H9 (cell line): ENCODE data around the gene ATP12A. TPM values are rescaled to one million over a fixed set of nuclear protein-coding genes. Genes with fewer than 3 reads are reported as not detected.

Experiments used
- DNase-seq: peaks from one replicate; pipeline ENCODE4 v3.0.0-alpha.2; 2017
- H2AFZ ChIP-seq: one replicate; pipeline ENCODE4 v1.6.1; 2013; ENCODE audit warnings: mild to moderate bottlenecking, low read length, control low read depth, moderate library complexity
- H2AK5ac ChIP-seq: 2 replicates; pipeline ENCODE4 v1.6.1; 2013; ENCODE audit warnings: low read length, control low read depth, mixed read lengths; ENCODE audit not compliant: insufficient read length
- H2BK120ac ChIP-seq: one replicate; pipeline ENCODE4 v1.6.1; 2013; ENCODE audit warnings: low read depth, mild to moderate bottlenecking, low read length, control low read depth, inconsistent platforms; ENCODE audit not compliant: poor library complexity, severe bottlenecking
- H2BK12ac ChIP-seq: 2 replicates; pipeline ENCODE4 v1.6.1; 2013; ENCODE audit warnings: low read length, control low read depth, mixed read lengths, low read depth; ENCODE audit not compliant: insufficient read length
- H2BK15ac ChIP-seq: 2 replicates; pipeline ENCODE4 v1.6.1; 2013; ENCODE audit warnings: low read depth, low read length, control low read depth
- H2BK20ac ChIP-seq: one replicate; pipeline ENCODE4 v1.6.1; 2013; ENCODE audit warnings: low read depth, mild to moderate bottlenecking, low read length, control low read depth, inconsistent platforms; ENCODE audit not compliant: poor library complexity, severe bottlenecking
- H2BK5ac ChIP-seq: 2 replicates; pipeline ENCODE4 v1.6.1; 2013; ENCODE audit warnings: low read length, control low read depth, mixed read lengths; ENCODE audit not compliant: insufficient read length
- H3K14ac ChIP-seq: 2 replicates; pipeline ENCODE4 v1.6.1; 2013; ENCODE audit warnings: low read length, control low read depth; ENCODE audit not compliant: insufficient read depth
- H3K18ac ChIP-seq: 2 replicates; pipeline ENCODE4 v1.6.1; 2013; ENCODE audit warnings: low read depth, mild to moderate bottlenecking, mixed read lengths, low read length, control low read depth; ENCODE audit not compliant: insufficient read length
- H3K23ac ChIP-seq: 2 replicates; pipeline ENCODE4 v1.6.1; 2013; ENCODE audit warnings: low read length, control low read depth, mixed read lengths, low read depth; ENCODE audit not compliant: insufficient read length
- H3K23me2 ChIP-seq: 2 replicates; pipeline ENCODE4 v1.6.1; 2013; ENCODE audit warnings: low read depth, mild to moderate bottlenecking, mixed read lengths, low read length, control low read depth; ENCODE audit not compliant: insufficient read length, poor library complexity, severe bottlenecking
- H3K27ac ChIP-seq: 2 replicates; pipeline ENCODE4 v1.5.1; 2013; ENCODE audit warnings: low read length, control low read depth, mixed read lengths, low read depth; ENCODE audit not compliant: insufficient read length
- H3K27me3 ChIP-seq: 2 replicates; pipeline ENCODE4 v1.6.1; 2013; ENCODE audit warnings: low read length, control low read depth, inconsistent platforms; ENCODE audit not compliant: insufficient read depth
- H3K4ac ChIP-seq: 2 replicates; pipeline ENCODE4 v1.6.1; 2013; ENCODE audit warnings: low read depth, mild to moderate bottlenecking, control low read depth, inconsistent platforms, low read length, moderate library complexity
- H3K4me1 ChIP-seq: 2 replicates; pipeline ENCODE4 v1.6.1; 2013; ENCODE audit warnings: low read length, control low read depth, inconsistent platforms; ENCODE audit not compliant: insufficient read depth
- H3K4me2 ChIP-seq: 2 replicates; pipeline ENCODE4 v1.6.1; 2013; ENCODE audit warnings: low read length, control low read depth, mixed read lengths; ENCODE audit not compliant: insufficient read length, insufficient read depth
- H3K56ac ChIP-seq: 2 replicates; pipeline ENCODE4 v1.6.1; 2013; ENCODE audit warnings: low read depth, mild to moderate bottlenecking, mixed read lengths, low read length, control low read depth; ENCODE audit not compliant: insufficient read length
- H3K79me1 ChIP-seq: 2 replicates; pipeline ENCODE4 v1.6.1; 2013; ENCODE audit warnings: low read depth, mild to moderate bottlenecking, moderate library complexity, low read length, control low read depth, inconsistent platforms; ENCODE audit not compliant: insufficient read depth, poor library complexity, severe bottlenecking
- H3K79me2 ChIP-seq: 2 replicates; pipeline ENCODE4 v1.6.1; 2013; ENCODE audit warnings: low read length, control low read depth, inconsistent platforms; ENCODE audit not compliant: insufficient read depth
- H3K9ac ChIP-seq: 2 replicates; pipeline ENCODE4 v1.6.1; 2013; ENCODE audit warnings: low read length, control low read depth, mixed read lengths; ENCODE audit not compliant: insufficient read length; ENCODE audit errors: extremely low read depth
- H3K9me3 ChIP-seq: one replicate; pipeline ENCODE4 v1.6.1; 2013; ENCODE audit warnings: low read depth, low read length, inconsistent platforms; ENCODE audit not compliant: control insufficient read depth
- H3T11ph ChIP-seq: one replicate; pipeline ENCODE4 v1.6.1; 2013; ENCODE audit warnings: mild to moderate bottlenecking, low read length, control low read depth, inconsistent platforms
- H4K20me1 ChIP-seq: one replicate; pipeline ENCODE4 v1.6.1; 2013; ENCODE audit not compliant: control insufficient read depth, insufficient read length, insufficient read depth
- H4K5ac ChIP-seq: 2 replicates; pipeline ENCODE4 v1.6.1; 2013; ENCODE audit warnings: low read depth, mild to moderate bottlenecking, mixed read lengths, low read length, control low read depth; ENCODE audit not compliant: insufficient read length
- H4K8ac ChIP-seq: replicated peaks from 2 replicates; pipeline ENCODE4 v1.6.1; 2013; ENCODE audit warnings: low read length, control low read depth, mixed read lengths, low read depth; ENCODE audit not compliant: insufficient read length
- H4K91ac ChIP-seq: 2 replicates; pipeline ENCODE4 v1.6.1; 2013; ENCODE audit warnings: low read depth, mild to moderate bottlenecking, moderate library complexity, mixed read lengths, low read length, control low read depth; ENCODE audit not compliant: insufficient read length
- H3K27ac Mint-ChIP-seq, 3 experiments: 2 replicates in 2 of 3; 3 replicates in 1 of 3; pipeline ENCODE4 v1.8.0; 2020 to 2021; ENCODE audit warnings: mixed read lengths in 3 of 3, mild to moderate bottlenecking in 1 of 3, moderate library complexity in 1 of 3
- H3K27me3 Mint-ChIP-seq: 2 replicates; pipeline ENCODE4 v1.8.0; 2021; ENCODE audit warnings: low read depth, mild to moderate bottlenecking, moderate library complexity, mixed read lengths
- H3K36me3 Mint-ChIP-seq, 3 experiments: 2 replicates in 2 of 3; 3 replicates in 1 of 3; pipeline ENCODE4 v1.8.0; 2020 to 2021; ENCODE audit warnings: low read depth in 3 of 3, mixed read lengths in 3 of 3; ENCODE audit not compliant: insufficient read depth in 1 of 3
- H3K4me1 Mint-ChIP-seq, 2 experiments: 2 replicates each; pipeline ENCODE4 v1.8.0; 2020; ENCODE audit warnings: mixed read lengths in 2 of 2
- H3K4me3 Mint-ChIP-seq, 2 experiments: 2 replicates in 1 of 2; 3 replicates in 1 of 2; pipeline ENCODE4 v1.8.0; 2020 to 2021; ENCODE audit warnings: mild to moderate bottlenecking in 2 of 2, mixed read lengths in 2 of 2, moderate library complexity in 1 of 2
- H3K9me3 Mint-ChIP-seq, 2 experiments: 2 replicates in 1 of 2; 3 replicates in 1 of 2; pipeline ENCODE4 v1.8.0; 2020; ENCODE audit warnings: mild to moderate bottlenecking in 2 of 2, mixed read lengths in 2 of 2, moderate library complexity in 1 of 2
- WGBS: extraction: QIAGEN DNeasy Blood & Tissue Kit; methylation state at CpG from one replicate; pipeline ENCODE4 v1.1.7; 2013; ENCODE audit warnings: missing lambda C conversion rate, low lambda C conversion rate, mixed read lengths; ENCODE audit not compliant: insufficient read length; ENCODE audit errors: extremely low coverage; 5-methylcytosine and 5-hydroxymethylcytosine counted together
- total RNA-seq: library from RNA; stranded (reverse); gene quantifications from 2 replicates; pipeline ENCODE4 v1.2.1, GENCODE V29; 2021
- TF ChIP-seq, protein P1 (sequence below): fragments of 200-600 bp; sonication (generic); conservative IDR thresholded peaks from 3 replicates; pipeline ENCODE4 v1.8.0; 2021; ENCODE audit warnings: antibody characterized with exemption, mild to moderate bottlenecking

ATP12A gene
- total RNA-seq, 1 experiment from 2014 or later = 0.94 TPM

DNA sequence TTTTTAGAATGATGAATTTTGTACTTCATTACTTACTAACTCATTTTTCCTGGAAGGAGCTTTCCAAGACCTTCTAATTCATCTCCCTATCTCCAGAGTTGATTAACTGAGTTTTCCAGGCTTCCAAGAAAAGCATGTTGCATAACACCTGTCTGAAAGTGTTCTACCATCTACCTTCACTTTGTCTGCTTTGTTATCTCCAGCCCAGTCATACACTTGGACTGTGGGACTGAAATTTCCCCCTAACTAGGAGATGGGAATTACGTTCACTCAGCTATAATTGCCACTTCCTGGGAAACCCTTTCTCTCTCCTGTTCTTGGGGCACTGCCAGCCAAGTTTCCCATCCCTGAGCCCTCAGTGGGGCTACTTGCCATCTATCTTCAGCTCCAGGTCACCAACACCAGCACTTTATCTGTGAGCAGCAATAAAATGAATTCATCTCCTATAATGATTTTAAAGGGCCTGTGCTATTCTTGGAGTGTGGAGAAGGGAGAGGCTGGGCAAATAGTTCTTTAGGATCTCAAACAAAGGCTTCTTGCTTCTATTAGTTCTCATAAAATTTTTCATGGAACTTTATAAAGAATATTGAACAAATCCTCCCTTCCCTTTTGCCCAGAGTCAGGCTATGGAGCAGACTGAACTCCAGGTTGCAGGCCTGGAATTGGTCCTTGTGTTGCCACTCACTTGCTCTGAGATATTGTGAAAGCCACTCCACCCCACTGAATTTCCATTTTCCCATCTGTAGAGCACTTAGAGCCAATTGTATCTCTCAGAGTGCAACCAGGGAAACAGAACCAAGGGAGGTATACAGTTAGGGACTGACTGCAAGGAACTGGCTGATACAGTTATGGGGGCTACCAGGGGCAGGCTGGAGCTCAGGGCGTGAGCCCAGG, 17.8 kb upstream of the ATP12A start:
- Histone ChIP-seq H2BK120ac (no peak overlapping the region), H2BK5ac (no peak overlapping the region), H4K20me1 (no peaks in the 10 kb centered on the region), H3K4ac (no peak overlapping the region), H3K4me1 (no peaks in the 10 kb centered on the region), H3T11ph (no peak overlapping the region), H2AK5ac (no peak overlapping the region), H3K27me3 (no peaks in the 10 kb centered on the region), H3K9ac (no peak overlapping the region), H2BK12ac (no peak overlapping the region), H2AFZ (no peak overlapping the region), H3K79me1 (no peaks in the 10 kb centered on the region), H2BK15ac (no peak overlapping the region), H3K14ac (no peak overlapping the region), H3K79me2 (no peaks in the 10 kb centered on the region), H4K8ac (no peak overlapping the region), H3K56ac (no peak overlapping the region), H3K23me2 (no peaks in the 10 kb centered on the region), H3K27ac (no peak overlapping the region), H2BK20ac (no peak overlapping the region), H3K18ac (no peak overlapping the region), H3K4me2 (no peak overlapping the region), H3K9me3 (no peaks in the 10 kb centered on the region), H4K5ac (no peak overlapping the region), H3K23ac (no peak overlapping the region), H4K91ac (no peak overlapping the region)
- no CpG with 5 or more reads among the region's 2 CpGs for WGBS
- no peaks in the 10 kb centered on the region for H3K9me3 Mint-ChIP-seq
- no peak overlapping the region for H3K27ac Mint-ChIP-seq
- H3K27me3 Mint-ChIP-seq = peaks cover 11% of the 10 kb centered on the region; the same call in 1 of the 2 replicates
- no peaks in the 10 kb centered on the region for H3K4me1 Mint-ChIP-seq
- no peak overlapping the region for H3K4me3 Mint-ChIP-seq
- TF ChIP-seq, protein P1, sequence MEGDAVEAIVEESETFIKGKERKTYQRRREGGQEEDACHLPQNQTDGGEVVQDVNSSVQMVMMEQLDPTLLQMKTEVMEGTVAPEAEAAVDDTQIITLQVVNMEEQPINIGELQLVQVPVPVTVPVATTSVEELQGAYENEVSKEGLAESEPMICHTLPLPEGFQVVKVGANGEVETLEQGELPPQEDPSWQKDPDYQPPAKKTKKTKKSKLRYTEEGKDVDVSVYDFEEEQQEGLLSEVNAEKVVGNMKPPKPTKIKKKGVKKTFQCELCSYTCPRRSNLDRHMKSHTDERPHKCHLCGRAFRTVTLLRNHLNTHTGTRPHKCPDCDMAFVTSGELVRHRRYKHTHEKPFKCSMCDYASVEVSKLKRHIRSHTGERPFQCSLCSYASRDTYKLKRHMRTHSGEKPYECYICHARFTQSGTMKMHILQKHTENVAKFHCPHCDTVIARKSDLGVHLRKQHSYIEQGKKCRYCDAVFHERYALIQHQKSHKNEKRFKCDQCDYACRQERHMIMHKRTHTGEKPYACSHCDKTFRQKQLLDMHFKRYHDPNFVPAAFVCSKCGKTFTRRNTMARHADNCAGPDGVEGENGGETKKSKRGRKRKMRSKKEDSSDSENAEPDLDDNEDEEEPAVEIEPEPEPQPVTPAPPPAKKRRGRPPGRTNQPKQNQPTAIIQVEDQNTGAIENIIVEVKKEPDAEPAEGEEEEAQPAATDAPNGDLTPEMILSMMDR = no peak
- no peaks in the 10 kb centered on the region for H3K36me3 Mint-ChIP-seq
- no peak for DNase-seq
